ENCODE results near the gene ITGB7. TPM values are rescaled to one million over a fixed set of nuclear protein-coding genes. Genes with fewer than 3 reads are reported as not detected.

ITGB7 gene
- total RNA-seq, 1 donor from 2014 or later = not detected

GRCh38 chr12:53235164-53235563, 28.1 kb upstream of the ITGB7 start:
- no peak overlapping the region for H3K4me3 Mint-ChIP-seq
- no peaks in the 10 kb centered on the region for H3K27me3 ChIP-seq
- H4K20me1 ChIP-seq (ENCODE audit: low read depth) = no peaks in the 10 kb centered on the region
- H3K27ac Mint-ChIP-seq = peak overlapping the region; percentile 65
- no peaks in the 10 kb centered on the region for H3K36me3 Mint-ChIP-seq
- H3K27ac ChIP-seq = no peak overlapping the region
- H2AFZ ChIP-seq (replicated peaks) = no peak overlapping the region
- H3K4me2 ChIP-seq = peak overlapping the region; percentile 85
- TF ChIP-seq EZH2phosphoT487 (IDR thresholded peaks at IDR 0.05) (no peak), CTCF (IDR thresholded peaks at IDR 0.05) (no peak), EZH2 (IDR thresholded peaks at IDR 0.05) (no peak)
- no peaks in the 10 kb centered on the region for H3K36me3 ChIP-seq
- H3F3A ChIP-seq (ENCODE audit: low read depth) = peaks cover 35% of the 10 kb centered on the region
- H3K4me1 ChIP-seq = peaks cover 49% of the 10 kb centered on the region
- no peak overlapping the region for H3K4me3 ChIP-seq
- H3K79me2 ChIP-seq (ENCODE audit: low read depth) = no peaks in the 10 kb centered on the region
- H3K9ac ChIP-seq = no peak overlapping the region
- DNase-seq (ENCODE audit: low spot score) = no peak
- H3K27me3 Mint-ChIP-seq (ENCODE audit: insufficient read depth, low read depth) = peaks cover 29% of the 10 kb centered on the region
- no peaks in the 10 kb centered on the region for H3K9me3 Mint-ChIP-seq
- peaks cover 51% of the 10 kb centered on the region for H3K4me1 Mint-ChIP-seq
- H3K9me3 ChIP-seq (ENCODE audit: low read depth) = no peaks in the 10 kb centered on the region

DNA sequence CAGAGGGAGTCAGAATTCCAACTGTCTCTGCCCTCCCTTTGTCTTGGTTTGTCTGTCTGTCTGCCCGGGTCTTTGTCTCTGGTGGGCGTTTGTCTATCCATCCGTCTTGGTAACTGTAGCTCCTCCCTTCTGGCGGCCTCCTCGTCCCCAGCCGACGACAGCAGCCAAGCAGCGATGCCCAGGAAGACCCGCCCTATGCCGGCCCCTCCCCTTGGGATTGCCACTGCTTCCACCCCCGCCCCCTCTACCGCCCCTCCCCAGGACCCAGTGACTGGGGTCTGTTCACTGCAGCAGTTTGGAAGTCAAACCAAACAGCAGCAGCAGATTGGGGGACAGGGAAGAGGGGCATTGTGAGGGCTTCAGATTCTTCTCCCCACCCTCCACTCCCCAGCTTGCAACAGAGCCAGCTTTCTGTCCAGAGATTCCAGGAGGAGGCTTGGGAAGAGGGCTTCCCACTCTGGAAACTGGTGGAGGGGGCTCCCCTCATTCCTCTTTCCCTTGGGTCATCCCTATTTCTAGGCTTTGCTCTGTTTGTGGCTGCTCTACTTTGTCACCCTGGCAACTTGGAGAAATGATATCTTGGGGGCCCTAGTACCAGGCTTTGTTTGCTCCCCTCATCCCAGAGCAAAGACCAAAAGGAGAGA, 27.3 kb upstream of the ITGB7 start:
- no peak overlapping the region for H3K27ac ChIP-seq
- H3F3A ChIP-seq (ENCODE audit: low read depth) = peaks cover 30% of the 10 kb centered on the region
- H3K27ac Mint-ChIP-seq = no peak overlapping the region
- peak overlapping the region; percentile 28 for H3K4me3 ChIP-seq
- no peaks in the 10 kb centered on the region for H3K79me2 ChIP-seq (ENCODE audit: low read depth)
- H3K9ac ChIP-seq = no peak overlapping the region
- peak overlapping the region; percentile 56 for H2AFZ ChIP-seq (replicated peaks)
- H3K27me3 ChIP-seq = no peaks in the 10 kb centered on the region
- no peaks in the 10 kb centered on the region for H4K20me1 ChIP-seq (ENCODE audit: low read depth)
- H3K4me1 ChIP-seq = peaks cover 54% of the 10 kb centered on the region
- H3K4me3 Mint-ChIP-seq = peak overlapping the region; percentile 75
- peak overlapping the region; percentile 85 for H3K4me2 ChIP-seq
- H3K9me3 Mint-ChIP-seq = no peaks in the 10 kb centered on the region
- H3K9me3 ChIP-seq (ENCODE audit: low read depth) = no peaks in the 10 kb centered on the region
- TF ChIP-seq CTCF (IDR thresholded peaks at IDR 0.05) (no peak), EZH2phosphoT487 (IDR thresholded peaks at IDR 0.05) (no peak), EZH2 (IDR thresholded peaks at IDR 0.05) (no peak)
- no peaks in the 10 kb centered on the region for H3K36me3 ChIP-seq
- peaks cover 55% of the 10 kb centered on the region for H3K4me1 Mint-ChIP-seq
- H3K27me3 Mint-ChIP-seq (ENCODE audit: insufficient read depth, low read depth) = peaks cover 37% of the 10 kb centered on the region
- peak; percentile 86 for DNase-seq (ENCODE audit: low spot score)
- H3K36me3 Mint-ChIP-seq = no peaks in the 10 kb centered on the region

GRCh38 chr12:53233671-53234121, 26.6 kb upstream of the ITGB7 start:
- H3K4me3 Mint-ChIP-seq = peak overlapping the region; percentile 75
- Histone ChIP-seq H3K4me2 (peak overlapping the region; percentile 85), H3K27me3 (no peaks in the 10 kb centered on the region), H4K20me1 (ENCODE audit: low read depth) (no peaks in the 10 kb centered on the region), H3F3A (ENCODE audit: low read depth) (peaks cover 30% of the 10 kb centered on the region), H3K36me3 (no peaks in the 10 kb centered on the region), H3K9me3 (ENCODE audit: low read depth) (no peaks in the 10 kb centered on the region), H2AFZ (replicated peaks) (peak overlapping the region; percentile 56), H3K4me1 (peaks cover 54% of the 10 kb centered on the region), H3K9ac (no peak overlapping the region), H3K4me3 (peak overlapping the region; percentile 28), H3K27ac (no peak overlapping the region), H3K79me2 (ENCODE audit: low read depth) (no peaks in the 10 kb centered on the region)
- H3K4me1 Mint-ChIP-seq = peaks cover 55% of the 10 kb centered on the region
- peaks cover 39% of the 10 kb centered on the region for H3K27me3 Mint-ChIP-seq (ENCODE audit: insufficient read depth, low read depth)
- DNase-seq (ENCODE audit: low spot score) = no peak
- H3K27ac Mint-ChIP-seq = peak overlapping the region; percentile 77
- no peaks in the 10 kb centered on the region for H3K9me3 Mint-ChIP-seq
- TF ChIP-seq CTCF (IDR thresholded peaks at IDR 0.05) = peak; percentile 10
- no peak for TF ChIP-seq EZH2 (IDR thresholded peaks at IDR 0.05)
- H3K36me3 Mint-ChIP-seq = no peaks in the 10 kb centered on the region
